SHP77 treated with DMSO at 0.1 percent for 48 hours (cell line): ENCODE results near the gene NFE2L2.
"Not testable (repeated sequence)": the region's sequence is repeated elsewhere in the genome, so short reads cannot be mapped to it uniquely, and the experiment has no call there.

ENCODE experiments used
- DNase-seq: peaks from one replicate; lab custom pipeline; 2025; lab: John Stamatoyannopoulos, UW

Gene NFE2L2

GRCh38 chr2:177257471-177257870 lies 7.1 kb downstream of the NFE2L2 start:
- no peak for DNase-seq

GRCh38 chr2:177256695-177257094 lies 7.8 kb downstream of the NFE2L2 start:
- DNase-seq: no peak

- DNase-seq: no peak
These were observed 8.5 kb downstream of the NFE2L2 start for GRCh38 chr2:177256026-177256425.

GRCh38 chr2:177255227-177255601 lies 9.3 kb downstream of the NFE2L2 start:
- DNase-seq: no peak

- no peak for DNase-seq
These were observed 9.9 kb downstream of the NFE2L2 start for GRCh38 chr2:177254433-177255226.

- DNase-seq: no peak
These were observed 10.8 kb downstream of the NFE2L2 start for GRCh38 chr2:177253704-177254103.

GRCh38 chr2:177252808-177253531 lies 11.6 kb downstream of the NFE2L2 start:
- no peak for DNase-seq

- DNase-seq: no peak
These were observed 13.4 kb downstream of the NFE2L2 start for GRCh38 chr2:177251165-177251542.

- no peak for DNase-seq
These were observed 14.1 kb downstream of the NFE2L2 start for GRCh38 chr2:177250461-177250860.

- no peak for DNase-seq
These were observed 15.5 kb downstream of the NFE2L2 start for GRCh38 chr2:177249038-177249437.

GRCh38 chr2:177247693-177248262 lies 16.7 kb downstream of the NFE2L2 start:
- DNase-seq: no peak

GRCh38 chr2:177246523-177247030 lies 17.9 kb downstream of the NFE2L2 start:
- DNase-seq: not testable (repeated sequence)

- no peak for DNase-seq
These were observed 18.5 kb downstream of the NFE2L2 start for GRCh38 chr2:177246000-177246399.

GRCh38 chr2:177245010-177245422 lies 19.5 kb downstream of the NFE2L2 start:
- no peak for DNase-seq

GRCh38 chr2:177244244-177244771 lies 20.2 kb downstream of the NFE2L2 start:
- no peak for DNase-seq

GRCh38 chr2:177243476-177243875 lies 21.1 kb downstream of the NFE2L2 start:
- DNase-seq: no peak

- DNase-seq: no peak
These were observed 21.5 kb downstream of the NFE2L2 start for GRCh38 chr2:177243073-177243472.

- no peak for DNase-seq
These were observed 22.2 kb downstream of the NFE2L2 start for GRCh38 chr2:177242121-177242987.

GRCh38 chr2:177241711-177242120 lies 22.8 kb downstream of the NFE2L2 start:
- DNase-seq: no peak

- DNase-seq: no peak
These were observed 24.4 kb downstream of the NFE2L2 start for GRCh38 chr2:177239932-177240630.

GRCh38 chr2:177239053-177239452 lies 25.5 kb downstream of the NFE2L2 start:
- DNase-seq: no peak
